K562 (cell line): Measurements from ENCODE around the gene SLC16A2. TPM values are rescaled to one million over a fixed set of nuclear protein-coding genes. Genes with fewer than 3 reads are reported as not detected.

Experiments
- ATAC-seq: fragments of 200-7000 bp; cut with Tn5 transposase; 3 replicates; pipeline ENCODE4 v1.9.1; 2020; ENCODE audit warnings: moderate library complexity
- BruUV-seq: library from RNA; stranded (reverse); fragments of 400-500 nt; replicated peaks from 2 replicates; lab custom pipeline; 2021; lab: Mats Ljungman, UMichigan
- CTCF ChIA-PET: fragments of 300-600 bp; formaldehyde crosslinking; extraction: SDS; loops from one replicate; lab custom pipeline; 2021; ENCODE audit warnings: low intra/inter-chr PET ratio; lab: Yijun Ruan, JAX
- POLR2A ChIA-PET: fragments of 300-600, 350-650 bp; sonication (Branson Sonifier 250); formaldehyde crosslinking; extraction: SDS; loops from one replicate; lab custom pipeline; 2021; ENCODE audit warnings: antibody characterized with exemption, inconsistent platforms; lab: Yijun Ruan, JAX
- DNase-seq, 4 experiments: peaks; one replicate each; pipeline versions ENCODE4 v3.0.0 to v3.0.0-alpha.2; 2011 to 2018; ENCODE audit warnings: low spot score in 3 of 4, mixed read lengths in 3 of 4; ENCODE audit errors: extremely low read depth in 1 of 4
- FAIRE-seq: peaks from 2 replicates; lab custom pipeline; 2011; peaks lifted over from hg19 to GRCh38; lab: Jason Lieb, UNC
- H2AFZ ChIP-seq: 2 replicates; pipeline ENCODE4 v1.6.0; 2011; ENCODE audit warnings: low read depth, low read length, control low read depth, inconsistent platforms
- H3K27ac ChIP-seq: fragments of 200-600 bp; 3 replicates; pipeline ENCODE4 v1.8.0; 2011; ENCODE audit warnings: low read depth, mild to moderate bottlenecking, control low read depth, inconsistent platforms, low read length, moderate library complexity, mixed read lengths; ENCODE audit errors: extremely low read depth
- H3K27me3 ChIP-seq, 2 experiments: fragments of 300-600 bp in 1 of 2; 2 replicates in 1 of 2; 3 replicates in 1 of 2; pipeline versions ENCODE4 v1.6.0 to v1.8.0; 2011; ENCODE audit warnings: inconsistent platforms in 2 of 2, low read length in 2 of 2, mild to moderate bottlenecking in 1 of 2, mixed read lengths in 1 of 2, moderate library complexity in 1 of 2; ENCODE audit not compliant: control insufficient read depth in 2 of 2, insufficient read depth in 2 of 2
- H3K36me3 ChIP-seq: fragments of 300-600 bp; 3 replicates; pipeline ENCODE4 v1.8.0; 2011; ENCODE audit warnings: mild to moderate bottlenecking, low read length, inconsistent platforms; ENCODE audit not compliant: control insufficient read depth, insufficient read depth
- H3K4me1 ChIP-seq, 2 experiments: fragments of 200-600 bp in 1 of 2; replicated peaks in 1 of 2; 2 replicates in 1 of 2; 3 replicates in 1 of 2; pipeline versions ENCODE4 v1.5.1 to v1.8.0; 2011; ENCODE audit warnings: inconsistent platforms in 2 of 2, low read length in 2 of 2, mild to moderate bottlenecking in 1 of 2, mixed read lengths in 1 of 2, moderate library complexity in 1 of 2; ENCODE audit not compliant: control insufficient read depth in 2 of 2, insufficient read depth in 2 of 2
- H3K4me2 ChIP-seq: 2 replicates; pipeline ENCODE4 v1.6.1; 2011; ENCODE audit warnings: low read length, control low read depth, inconsistent platforms, mixed read lengths; ENCODE audit not compliant: insufficient read depth
- H3K4me3 ChIP-seq: fragments of 200-600 bp; sonication (generic), shearing (Covaris generic); 2 replicates; pipeline ENCODE4 v1.5.1; 2016; ENCODE audit warnings: control low read depth, inconsistent platforms
- H3K79me2 ChIP-seq: fragments of 200-600 bp; 3 replicates; pipeline ENCODE4 v1.8.0; 2011; ENCODE audit warnings: low read length, inconsistent platforms; ENCODE audit not compliant: control insufficient read depth, insufficient read depth
- H3K9ac ChIP-seq, 2 experiments: 2 replicates each; pipeline versions ENCODE4 v1.6.0 to v1.6.1; 2011; ENCODE audit warnings: low read depth in 2 of 2, low read length in 2 of 2, control low read depth in 1 of 2, inconsistent platforms in 1 of 2, mild to moderate bottlenecking in 1 of 2, mixed read lengths in 1 of 2; ENCODE audit not compliant: insufficient read depth in 1 of 2
- H3K9me1 ChIP-seq: one replicate; pipeline ENCODE4 v1.6.0; 2011; ENCODE audit warnings: inconsistent platforms, mild to moderate bottlenecking, low read length, moderate library complexity; ENCODE audit not compliant: control insufficient read depth, insufficient read depth
- H3K9me3 ChIP-seq: replicated peaks from 2 replicates; pipeline ENCODE4 v1.5.1; 2011; ENCODE audit warnings: low read depth, low read length, inconsistent platforms; ENCODE audit not compliant: control insufficient read depth, insufficient read depth
- H4K20me1 ChIP-seq: replicated peaks from 2 replicates; pipeline ENCODE4 v1.6.1; 2011; ENCODE audit warnings: low read length, inconsistent platforms, mixed read lengths; ENCODE audit not compliant: control insufficient read depth, insufficient read depth
- IFI16 ChIP-seq: fragments of 250-450 bp; sonication (Bioruptor Pico); IDR thresholded peaks from 2 replicates; pipeline ENCODE4 v2.1.2; 2022; ENCODE audit warnings: mild to moderate bottlenecking, inconsistent platforms
- MLLT1 ChIP-seq, 2 experiments: fragments of 450-650 bp; IDR thresholded peaks; 2 replicates each; pipeline ENCODE4 v1.6.1; 2016
- NFRKB ChIP-seq: fragments of 450-650 bp; IDR thresholded peaks from 2 replicates; pipeline ENCODE4 v1.6.1; 2016; ENCODE audit warnings: low read depth
- NR2C1 ChIP-seq, 2 experiments: fragments of 450-650 bp; IDR thresholded peaks; 2 replicates each; pipeline ENCODE4 v1.6.1; 2017; ENCODE audit warnings: mild to moderate bottlenecking in 2 of 2, antibody characterized with exemption in 1 of 2, inconsistent platforms in 1 of 2, missing compliant biosample characterization in 1 of 2, missing genetic modification characterization in 1 of 2
- PHB2 ChIP-seq: fragments of 450-650 bp; IDR thresholded peaks from 2 replicates; pipeline ENCODE4 v1.6.1; 2017; ENCODE audit warnings: low read depth
- TAF1 ChIP-seq: IDR thresholded peaks from 2 replicates; pipeline ENCODE4 v1.6.1; 2011; ENCODE audit warnings: mild to moderate bottlenecking, low read length, moderate library complexity; ENCODE audit not compliant: insufficient read depth, control insufficient read depth, severe bottlenecking; ENCODE audit errors: extremely low read depth
- ZKSCAN3 ChIP-seq: fragments of 250-450 bp; sonication (Bioruptor Pico); IDR thresholded peaks from 2 replicates; pipeline ENCODE4 v1.4.0; 2020
- WGBS: fragments of 100-300 bp; shearing (Covaris generic); methylation state at CpG from one replicate; pipeline ENCODE4 v1.1.6; 2016; ENCODE audit warnings: low coverage, mixed read lengths; ENCODE audit not compliant: insufficient coverage; ENCODE audit errors: missing lambda C conversion rate; 5-methylcytosine and 5-hydroxymethylcytosine counted together
- in situ Hi-C: fragments of 300-500 bp; cut with MboI; formaldehyde crosslinking; loops from 4 replicates; pipeline ENCODE4 v1.15.0; 2018; ENCODE audit warnings: inconsistent platforms, mixed read lengths
- intact Hi-C: fragments of 100-400 bp; cut with micrococcal nuclease; formaldehyde crosslinking; loops from 2 replicates; pipeline ENCODE4 v1.14.2; 2022
- polyA plus RNA-seq, 8 experiments: library from polyadenylated mRNA; depleted of rRNA in 4 of 8; stranded (reverse) in 5 of 8; unstranded in 3 of 8; fragments of >200 nt; fragmentation: Nextera tagmentation in 2 of 8; fragmentation: Illumina TruSeq in 1 of 8; extraction: Ambion mirVana in 2 of 8; extraction: Trizol in 1 of 8; gene quantifications; 2 replicates each; pipeline versions ENCODE4 v1.2.1 to v1.2.3, GENCODE V29; 2011 to 2014; ENCODE audit warnings: inconsistent platforms in 1 of 8, missing spikeins in 1 of 8
- total RNA-seq, 7 experiments: library from RNA; depleted of rRNA in 6 of 7; stranded (reverse); fragments of >200 nt in 6 of 7; fragmentation: Illumina TruSeq in 2 of 7; extraction: Trizol in 2 of 7; gene quantifications; 2 replicates each; pipeline versions ENCODE4 v1.2.1 to v1.2.3, GENCODE V29; 2011 to 2021; ENCODE audit warnings: low replicate concordance in 1 of 7
- TF ChIP-seq, protein P1 (sequence below): sonication (generic); formaldehyde crosslinking; IDR thresholded peaks from 2 replicates; pipeline ENCODE4 v1.8.0; 2022; ENCODE audit warnings: missing genetic modification reagents, mild to moderate bottlenecking, moderate library complexity, borderline replicate concordance
- TF ChIP-seq, protein P2 (sequence below): fragments of 200-600 bp; sonication (generic); IDR thresholded peaks from one replicate; pipeline ENCODE4 v1.6.1; 2012; ENCODE audit warnings: mild to moderate bottlenecking, low read depth, low read length, inconsistent platforms

SLC16A2 gene
- total and polyA plus RNA-seq, 9 of the 15 experiments (the other 6 are each of a cell fraction or from before 2014, with no cell fraction given), result 0.07 TPM; not detected in 8

DNA sequence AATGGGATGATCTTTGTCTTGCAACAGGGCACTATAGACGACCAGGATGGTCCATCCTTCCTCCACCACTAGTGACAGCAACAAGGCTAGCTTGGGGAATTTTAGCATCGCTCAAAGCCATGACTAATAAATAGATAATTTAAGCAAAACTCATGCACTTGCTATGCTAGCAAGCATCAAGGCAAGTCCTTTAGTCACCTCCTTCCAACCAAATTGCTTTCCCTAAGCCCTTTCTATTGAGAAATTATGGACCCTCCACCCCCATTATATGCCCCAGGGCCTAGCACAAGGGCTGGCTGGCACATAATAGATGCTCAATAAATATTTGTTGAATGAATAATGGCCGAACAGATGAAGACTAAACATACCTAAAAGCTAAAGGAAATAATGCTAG is 28.6 kb downstream of the SLC16A2 start:
- FAIRE-seq (no peak), DNase-seq (no peak), ATAC-seq (no peak)
- ChIA-PET CTCF (no interaction called here), POLR2A (no interaction called here)
- 0% methylated on average over 3 of the region's 3 CpGs for WGBS
- Histone ChIP-seq H3K9ac (no peak overlapping the region), H3K27ac (no peak overlapping the region), H4K20me1 (no peaks in the 10 kb centered on the region), H3K4me1 (no peaks in the 10 kb centered on the region), H3K4me3 (no peak overlapping the region), H3K79me2 (no peaks in the 10 kb centered on the region), H3K9me3 (no peaks in the 10 kb centered on the region), H2AFZ (no peak overlapping the region), H3K36me3 (no peaks in the 10 kb centered on the region), H3K4me2 (no peak overlapping the region), H3K9me1 (no peaks in the 10 kb centered on the region), H3K27me3 (0 out of 5 replicates have a peak, but pooled peaks cover 0 to 4% of the 10 kb centered on the region in 2 experiments)
- intact Hi-C loops (no loop called here), in situ Hi-C loops (no loop called here)
- BruUV-seq, result no TSS peak
- TF ChIP-seq, protein P1, sequence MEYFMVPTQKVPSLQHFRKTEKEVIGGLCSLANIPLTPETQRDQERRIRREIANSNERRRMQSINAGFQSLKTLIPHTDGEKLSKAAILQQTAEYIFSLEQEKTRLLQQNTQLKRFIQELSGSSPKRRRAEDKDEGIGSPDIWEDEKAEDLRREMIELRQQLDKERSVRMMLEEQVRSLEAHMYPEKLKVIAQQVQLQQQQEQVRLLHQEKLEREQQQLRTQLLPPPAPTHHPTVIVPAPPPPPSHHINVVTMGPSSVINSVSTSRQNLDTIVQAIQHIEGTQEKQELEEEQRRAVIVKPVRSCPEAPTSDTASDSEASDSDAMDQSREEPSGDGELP (CRISPR knock-in tag), result no peak
- TF ChIP-seq NR2C1 (IDR thresholded peaks at IDR 0.05), result no peak
- TF ChIP-seq NR2C1 (tag; IDR thresholded peaks at IDR 0.05), result no peak
- TF ChIP-seq MLLT1 (IDR thresholded peaks at IDR 0.05), result no peak
- TF ChIP-seq, protein P2, sequence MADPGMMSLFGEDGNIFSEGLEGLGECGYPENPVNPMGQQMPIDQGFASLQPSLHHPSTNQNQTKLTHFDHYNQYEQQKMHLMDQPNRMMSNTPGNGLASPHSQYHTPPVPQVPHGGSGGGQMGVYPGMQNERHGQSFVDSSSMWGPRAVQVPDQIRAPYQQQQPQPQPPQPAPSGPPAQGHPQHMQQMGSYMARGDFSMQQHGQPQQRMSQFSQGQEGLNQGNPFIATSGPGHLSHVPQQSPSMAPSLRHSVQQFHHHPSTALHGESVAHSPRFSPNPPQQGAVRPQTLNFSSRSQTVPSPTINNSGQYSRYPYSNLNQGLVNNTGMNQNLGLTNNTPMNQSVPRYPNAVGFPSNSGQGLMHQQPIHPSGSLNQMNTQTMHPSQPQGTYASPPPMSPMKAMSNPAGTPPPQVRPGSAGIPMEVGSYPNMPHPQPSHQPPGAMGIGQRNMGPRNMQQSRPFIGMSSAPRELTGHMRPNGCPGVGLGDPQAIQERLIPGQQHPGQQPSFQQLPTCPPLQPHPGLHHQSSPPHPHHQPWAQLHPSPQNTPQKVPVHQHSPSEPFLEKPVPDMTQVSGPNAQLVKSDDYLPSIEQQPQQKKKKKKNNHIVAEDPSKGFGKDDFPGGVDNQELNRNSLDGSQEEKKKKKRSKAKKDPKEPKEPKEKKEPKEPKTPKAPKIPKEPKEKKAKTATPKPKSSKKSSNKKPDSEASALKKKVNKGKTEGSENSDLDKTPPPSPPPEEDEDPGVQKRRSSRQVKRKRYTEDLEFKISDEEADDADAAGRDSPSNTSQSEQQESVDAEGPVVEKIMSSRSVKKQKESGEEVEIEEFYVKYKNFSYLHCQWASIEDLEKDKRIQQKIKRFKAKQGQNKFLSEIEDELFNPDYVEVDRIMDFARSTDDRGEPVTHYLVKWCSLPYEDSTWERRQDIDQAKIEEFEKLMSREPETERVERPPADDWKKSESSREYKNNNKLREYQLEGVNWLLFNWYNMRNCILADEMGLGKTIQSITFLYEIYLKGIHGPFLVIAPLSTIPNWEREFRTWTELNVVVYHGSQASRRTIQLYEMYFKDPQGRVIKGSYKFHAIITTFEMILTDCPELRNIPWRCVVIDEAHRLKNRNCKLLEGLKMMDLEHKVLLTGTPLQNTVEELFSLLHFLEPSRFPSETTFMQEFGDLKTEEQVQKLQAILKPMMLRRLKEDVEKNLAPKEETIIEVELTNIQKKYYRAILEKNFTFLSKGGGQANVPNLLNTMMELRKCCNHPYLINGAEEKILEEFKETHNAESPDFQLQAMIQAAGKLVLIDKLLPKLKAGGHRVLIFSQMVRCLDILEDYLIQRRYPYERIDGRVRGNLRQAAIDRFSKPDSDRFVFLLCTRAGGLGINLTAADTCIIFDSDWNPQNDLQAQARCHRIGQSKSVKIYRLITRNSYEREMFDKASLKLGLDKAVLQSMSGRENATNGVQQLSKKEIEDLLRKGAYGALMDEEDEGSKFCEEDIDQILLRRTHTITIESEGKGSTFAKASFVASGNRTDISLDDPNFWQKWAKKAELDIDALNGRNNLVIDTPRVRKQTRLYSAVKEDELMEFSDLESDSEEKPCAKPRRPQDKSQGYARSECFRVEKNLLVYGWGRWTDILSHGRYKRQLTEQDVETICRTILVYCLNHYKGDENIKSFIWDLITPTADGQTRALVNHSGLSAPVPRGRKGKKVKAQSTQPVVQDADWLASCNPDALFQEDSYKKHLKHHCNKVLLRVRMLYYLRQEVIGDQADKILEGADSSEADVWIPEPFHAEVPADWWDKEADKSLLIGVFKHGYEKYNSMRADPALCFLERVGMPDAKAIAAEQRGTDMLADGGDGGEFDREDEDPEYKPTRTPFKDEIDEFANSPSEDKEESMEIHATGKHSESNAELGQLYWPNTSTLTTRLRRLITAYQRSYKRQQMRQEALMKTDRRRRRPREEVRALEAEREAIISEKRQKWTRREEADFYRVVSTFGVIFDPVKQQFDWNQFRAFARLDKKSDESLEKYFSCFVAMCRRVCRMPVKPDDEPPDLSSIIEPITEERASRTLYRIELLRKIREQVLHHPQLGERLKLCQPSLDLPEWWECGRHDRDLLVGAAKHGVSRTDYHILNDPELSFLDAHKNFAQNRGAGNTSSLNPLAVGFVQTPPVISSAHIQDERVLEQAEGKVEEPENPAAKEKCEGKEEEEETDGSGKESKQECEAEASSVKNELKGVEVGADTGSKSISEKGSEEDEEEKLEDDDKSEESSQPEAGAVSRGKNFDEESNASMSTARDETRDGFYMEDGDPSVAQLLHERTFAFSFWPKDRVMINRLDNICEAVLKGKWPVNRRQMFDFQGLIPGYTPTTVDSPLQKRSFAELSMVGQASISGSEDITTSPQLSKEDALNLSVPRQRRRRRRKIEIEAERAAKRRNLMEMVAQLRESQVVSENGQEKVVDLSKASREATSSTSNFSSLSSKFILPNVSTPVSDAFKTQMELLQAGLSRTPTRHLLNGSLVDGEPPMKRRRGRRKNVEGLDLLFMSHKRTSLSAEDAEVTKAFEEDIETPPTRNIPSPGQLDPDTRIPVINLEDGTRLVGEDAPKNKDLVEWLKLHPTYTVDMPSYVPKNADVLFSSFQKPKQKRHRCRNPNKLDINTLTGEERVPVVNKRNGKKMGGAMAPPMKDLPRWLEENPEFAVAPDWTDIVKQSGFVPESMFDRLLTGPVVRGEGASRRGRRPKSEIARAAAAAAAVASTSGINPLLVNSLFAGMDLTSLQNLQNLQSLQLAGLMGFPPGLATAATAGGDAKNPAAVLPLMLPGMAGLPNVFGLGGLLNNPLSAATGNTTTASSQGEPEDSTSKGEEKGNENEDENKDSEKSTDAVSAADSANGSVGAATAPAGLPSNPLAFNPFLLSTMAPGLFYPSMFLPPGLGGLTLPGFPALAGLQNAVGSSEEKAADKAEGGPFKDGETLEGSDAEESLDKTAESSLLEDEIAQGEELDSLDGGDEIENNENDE, result no peak
- TF ChIP-seq TAF1, result no peak
- TF ChIP-seq ZKSCAN3 (CRISPR knock-in tag), result no peak
- TF ChIP-seq IFI16 (CRISPR knock-in tag), result no peak
- no peak for TF ChIP-seq PHB2
- no peak for TF ChIP-seq NFRKB
